ENCODE results near the gene FBXO9.
A peak's percentile ranks its signal among the peaks of the same experiment; 100 is the strongest.

Gene FBXO9

DNA sequence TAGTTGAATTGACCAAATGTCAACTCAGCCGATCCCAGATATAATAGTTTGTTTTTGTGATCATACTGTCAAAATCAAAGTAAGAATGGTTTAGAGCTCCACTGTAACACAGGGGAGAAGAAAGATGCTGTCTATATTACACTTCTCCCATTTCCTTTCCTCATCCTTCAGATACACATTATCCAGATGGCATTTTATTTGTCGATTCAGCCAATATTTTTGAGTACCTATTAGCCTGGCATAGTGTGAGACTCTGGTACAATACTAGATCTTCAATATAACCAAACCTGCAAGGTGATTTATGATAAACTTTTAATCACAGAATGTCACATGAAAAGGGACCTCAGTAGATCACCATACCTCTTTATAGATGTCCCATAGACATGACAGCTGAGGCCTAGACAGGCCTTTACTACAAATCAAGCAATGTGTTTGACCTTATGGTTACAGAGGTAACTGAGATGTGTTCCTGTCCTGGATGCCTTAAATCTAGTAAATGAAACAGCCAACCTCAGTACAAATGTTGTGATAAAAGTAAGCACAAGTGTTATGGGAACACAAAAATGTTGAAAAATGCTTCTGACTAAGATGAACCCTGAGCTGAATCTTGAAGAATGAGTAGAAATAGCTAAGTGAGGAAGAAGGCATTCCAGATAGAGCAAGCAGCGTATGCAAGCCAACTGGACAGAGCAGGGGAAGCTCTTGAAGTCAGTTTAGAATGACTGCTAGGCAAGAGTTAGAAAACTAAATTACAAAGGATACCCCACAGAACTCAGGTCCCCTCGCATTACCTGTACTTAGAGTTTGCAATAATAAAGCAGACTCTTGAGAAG lies 1.9 kb downstream of the FBXO9 start:
- peak overlapping the region; percentile 85; the same call in 1 of the 2 replicates for H3K4me3 ChIP-seq (ENCODE audit: low read length)
- peak; percentile 39 for DNase-seq (ENCODE audit: low read depth)
- TF ChIP-seq, protein P1, sequence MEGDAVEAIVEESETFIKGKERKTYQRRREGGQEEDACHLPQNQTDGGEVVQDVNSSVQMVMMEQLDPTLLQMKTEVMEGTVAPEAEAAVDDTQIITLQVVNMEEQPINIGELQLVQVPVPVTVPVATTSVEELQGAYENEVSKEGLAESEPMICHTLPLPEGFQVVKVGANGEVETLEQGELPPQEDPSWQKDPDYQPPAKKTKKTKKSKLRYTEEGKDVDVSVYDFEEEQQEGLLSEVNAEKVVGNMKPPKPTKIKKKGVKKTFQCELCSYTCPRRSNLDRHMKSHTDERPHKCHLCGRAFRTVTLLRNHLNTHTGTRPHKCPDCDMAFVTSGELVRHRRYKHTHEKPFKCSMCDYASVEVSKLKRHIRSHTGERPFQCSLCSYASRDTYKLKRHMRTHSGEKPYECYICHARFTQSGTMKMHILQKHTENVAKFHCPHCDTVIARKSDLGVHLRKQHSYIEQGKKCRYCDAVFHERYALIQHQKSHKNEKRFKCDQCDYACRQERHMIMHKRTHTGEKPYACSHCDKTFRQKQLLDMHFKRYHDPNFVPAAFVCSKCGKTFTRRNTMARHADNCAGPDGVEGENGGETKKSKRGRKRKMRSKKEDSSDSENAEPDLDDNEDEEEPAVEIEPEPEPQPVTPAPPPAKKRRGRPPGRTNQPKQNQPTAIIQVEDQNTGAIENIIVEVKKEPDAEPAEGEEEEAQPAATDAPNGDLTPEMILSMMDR (conservative IDR thresholded peaks at IDR 0.05; ENCODE audit: low read length), result no peak

DNA sequence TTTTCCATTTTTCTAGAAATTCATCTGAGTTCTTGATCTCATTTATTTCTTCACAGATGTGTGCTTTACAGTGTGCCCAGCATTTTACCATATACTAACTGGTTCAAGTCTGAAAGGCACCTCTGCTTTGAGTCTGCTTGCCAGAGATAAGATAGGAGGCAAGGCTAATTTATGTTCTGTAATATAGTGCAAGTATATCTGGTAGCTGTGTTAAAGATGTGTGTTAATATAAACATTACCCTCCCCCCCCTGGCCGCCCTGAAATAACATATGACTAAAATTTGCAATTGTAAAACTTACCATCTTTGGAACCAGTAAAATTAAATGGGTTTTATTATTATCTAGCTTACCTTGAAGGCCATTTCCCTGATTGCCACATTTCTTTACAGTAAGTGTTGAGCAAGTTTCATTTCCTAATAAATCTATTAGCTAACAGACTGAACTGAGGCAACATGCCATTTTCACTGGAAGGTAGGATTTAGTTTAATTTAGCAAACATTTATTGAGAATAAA lies 2.7 kb downstream of the FBXO9 start:
- no peak overlapping the region for H3K4me3 ChIP-seq (ENCODE audit: low read length)
- TF ChIP-seq, protein P1 (conservative IDR thresholded peaks at IDR 0.05; ENCODE audit: low read length), result no peak
- DNase-seq (ENCODE audit: low read depth), result no peak

DNA sequence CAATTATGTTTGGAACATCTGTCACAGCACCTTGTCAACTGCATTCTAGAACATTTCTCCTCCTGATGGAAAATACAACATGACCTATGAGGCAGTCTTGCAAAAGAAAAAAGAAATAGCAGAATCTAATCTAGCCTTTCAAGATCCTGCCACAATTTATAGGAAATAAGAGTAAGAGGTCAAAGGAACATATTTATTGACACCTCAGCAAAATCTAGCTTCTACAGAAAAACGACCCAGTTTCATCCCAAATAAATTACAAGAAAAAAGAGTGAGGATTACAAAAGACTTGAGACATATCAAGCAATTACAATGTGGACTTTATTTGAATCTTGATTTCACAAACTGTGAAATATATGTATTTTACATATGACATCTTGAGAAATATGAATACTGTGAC lies 4.2 kb downstream of the FBXO9 start:
- H3K4me3 ChIP-seq (ENCODE audit: low read length), result no peak overlapping the region
- TF ChIP-seq, protein P1 (conservative IDR thresholded peaks at IDR 0.05; ENCODE audit: low read length), result no peak

DNA sequence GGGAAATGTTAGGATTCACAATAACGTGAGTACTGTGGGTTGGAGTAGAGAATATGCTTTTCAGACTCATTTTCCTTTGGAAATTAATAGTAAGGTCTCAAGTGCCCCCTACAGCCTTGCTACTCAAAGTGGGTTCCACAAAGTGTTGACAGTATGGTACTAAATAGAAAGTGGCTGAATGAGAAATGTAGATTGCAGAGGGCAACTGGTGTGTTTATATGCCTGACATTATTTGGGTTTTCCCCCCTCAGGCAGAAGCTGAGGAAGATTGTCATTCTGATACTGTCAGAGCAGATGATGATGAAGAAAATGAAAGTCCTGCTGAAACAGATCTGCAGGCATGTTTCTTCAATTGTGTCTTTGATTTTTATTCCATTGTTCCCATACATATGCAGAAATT lies 5.6 kb downstream of the FBXO9 start:
- TF ChIP-seq, protein P1 (conservative IDR thresholded peaks at IDR 0.05; ENCODE audit: low read length), result no peak; the same call in 1 of the 2 replicates
- no peak for DNase-seq (ENCODE audit: low read depth)
- no peak overlapping the region for H3K4me3 ChIP-seq (ENCODE audit: low read length)

More for the DNA sequence above, 4.2 kb downstream of the FBXO9 start:
- DNase-seq (ENCODE audit: low read depth), result no peak

DNA sequence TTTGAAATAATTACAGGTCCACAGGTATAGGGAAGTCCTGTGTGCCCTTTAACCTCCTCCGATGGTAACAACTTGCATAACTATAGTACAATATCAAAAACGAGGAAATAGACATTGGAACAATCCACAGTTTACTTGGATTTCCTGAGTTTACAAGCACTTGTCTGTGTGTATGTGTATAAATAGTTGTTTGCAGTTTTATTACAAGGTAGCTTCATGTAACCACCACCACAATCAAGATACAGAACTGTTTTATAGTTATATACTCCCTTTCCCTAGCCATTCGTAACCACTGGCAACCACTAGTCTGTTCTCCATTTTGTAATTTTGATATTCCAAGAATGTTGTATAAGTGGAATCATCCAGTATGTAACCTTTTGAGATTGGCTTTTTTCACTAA lies 9.1 kb downstream of the FBXO9 start:
- DNase-seq (ENCODE audit: low read depth), result no peak
- TF ChIP-seq, protein P1 (conservative IDR thresholded peaks at IDR 0.05; ENCODE audit: low read length), result no peak
- no peak overlapping the region for H3K4me3 ChIP-seq (ENCODE audit: low read length)

DNA sequence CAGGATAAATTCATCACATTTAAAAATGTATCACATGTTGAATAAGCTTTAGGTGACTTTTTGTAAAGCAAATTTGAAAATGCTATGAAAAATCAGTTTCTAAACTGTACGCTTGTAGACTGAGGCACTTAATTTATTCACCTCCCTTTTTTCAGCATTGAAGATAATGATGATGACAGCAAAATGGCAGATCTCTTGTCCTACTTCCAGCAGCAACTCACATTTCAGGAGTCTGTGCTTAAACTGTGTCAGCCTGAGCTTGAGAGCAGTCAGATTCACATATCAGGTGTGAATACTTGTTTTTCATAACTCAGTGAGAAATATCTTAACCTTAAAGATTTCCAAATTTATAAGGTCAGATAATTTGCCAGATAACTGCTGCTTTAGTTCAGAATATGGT lies 15.6 kb downstream of the FBXO9 start:
- DNase-seq (ENCODE audit: low read depth), result no peak
- H3K4me3 ChIP-seq (ENCODE audit: low read length), result no peak overlapping the region
- TF ChIP-seq, protein P1 (conservative IDR thresholded peaks at IDR 0.05; ENCODE audit: low read length), result no peak

DNA sequence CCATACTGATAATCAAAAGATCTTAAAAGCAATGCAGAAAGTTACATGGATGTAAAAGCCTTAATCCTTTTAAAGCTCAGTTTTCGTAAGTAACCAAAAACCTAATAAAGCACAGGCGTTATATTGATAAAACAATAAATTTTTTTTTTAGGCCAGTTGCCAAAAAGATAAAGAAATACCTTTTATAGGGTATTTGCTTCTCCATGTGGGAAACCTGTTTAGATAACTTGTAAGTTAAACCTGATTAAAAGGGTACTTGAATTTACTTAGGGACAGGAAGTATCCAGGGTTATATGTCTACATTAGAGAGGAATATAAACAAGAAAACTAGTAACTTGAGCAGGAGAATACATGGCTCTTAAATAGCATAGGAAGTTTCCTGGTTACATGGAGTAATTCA lies 21.1 kb downstream of the FBXO9 start:
- no peak for DNase-seq (ENCODE audit: low read depth)
- TF ChIP-seq, protein P1 (conservative IDR thresholded peaks at IDR 0.05; ENCODE audit: low read length), result no peak
- H3K4me3 ChIP-seq (ENCODE audit: low read length), result no peak overlapping the region

Measured in AG10803 (cell line).